Breast epithelium (tissue), 4 donors: ENCODE results near the gene ZNF536. TPM values are rescaled to one million over a fixed set of nuclear protein-coding genes. Genes with fewer than 3 reads are reported as not detected.
A peak's percentile ranks its signal among the peaks of the same experiment; 100 is the strongest.

Experiments
- DNase-seq, 2 donors: peaks; one replicate each; pipeline ENCODE4 v3.0.0-alpha.2; 2019; ENCODE audit warnings: low spot score in 2 of 2
- H3K27ac ChIP-seq, 2 donors: fragments of 200-600 bp; sonication (generic) in 1 of 2; one replicate each; pipeline ENCODE4 v1.5.1; 2016 to 2019; ENCODE audit warnings: mild to moderate bottlenecking in 1 of 2
- H3K27me3 ChIP-seq, 2 donors: fragments of 200-600 bp; sonication (generic) in 1 of 2; one replicate each; pipeline versions ENCODE4 v1.5.1 to v1.6.0; 2017 to 2019; ENCODE audit warnings: control low read depth in 1 of 2, mild to moderate bottlenecking in 1 of 2
- H3K36me3 ChIP-seq: fragments of 200-600 bp; one replicate; pipeline ENCODE4 v1.5.1; 2019
- H3K4me1 ChIP-seq, 2 donors: fragments of 200-600 bp; sonication (generic); one replicate each; pipeline ENCODE4 v1.5.1; 2016 to 2019; ENCODE audit warnings: control low read depth in 1 of 2
- H3K4me3 ChIP-seq, 3 donors: fragments of 200-600 bp; sonication (generic); 1 replicate in 2 of 3; 2 replicates in 1 of 3; pipeline ENCODE4 v1.5.1; 2016 to 2019; ENCODE audit warnings: mild to moderate bottlenecking in 3 of 3, moderate library complexity in 2 of 3
- H3K9me3 ChIP-seq, 2 donors: fragments of 200-600 bp; sonication (generic) in 1 of 2; one replicate each; pipeline ENCODE4 v1.5.1; 2016 to 2019; ENCODE audit warnings: control low read depth in 1 of 2
- POLR2A ChIP-seq: fragments of 450-650 bp; IDR thresholded peaks from one replicate; pipeline ENCODE4 v1.6.1; 2016; ENCODE audit warnings: antibody characterized with exemption, mild to moderate bottlenecking, moderate library complexity
- POLR2AphosphoS5 ChIP-seq, 3 donors: sonication (generic); formaldehyde crosslinking; IDR thresholded peaks; one replicate each; pipeline ENCODE4 v1.6.1; 2017; ENCODE audit warnings: antibody characterized with exemption in 3 of 3
- intact Hi-C: fragments of 100-400 bp; cut with DNase I; formaldehyde crosslinking; loops from one replicate; pipeline ENCODE4 v1.15.1; 2023; ENCODE audit warnings: low total_unique reads
- total RNA-seq, 3 donors: library from RNA; depleted of rRNA; stranded (reverse); fragments of >200 nt; gene quantifications; one replicate each; pipeline ENCODE4 v1.1.0, GENCODE V29; 2016
- TF ChIP-seq, protein P1 (sequence below), 3 donors: fragments of 450-650 bp; IDR thresholded peaks; one replicate each; pipeline ENCODE4 v1.5.1; 2016 to 2017; ENCODE audit warnings: antibody characterized with exemption in 3 of 3, mild to moderate bottlenecking in 3 of 3, moderate library complexity in 3 of 3

ZNF536 gene
- total RNA-seq, 3 donors from 2014 or later: under 0.01 to 0.15 TPM; not detected in 1

DNA sequence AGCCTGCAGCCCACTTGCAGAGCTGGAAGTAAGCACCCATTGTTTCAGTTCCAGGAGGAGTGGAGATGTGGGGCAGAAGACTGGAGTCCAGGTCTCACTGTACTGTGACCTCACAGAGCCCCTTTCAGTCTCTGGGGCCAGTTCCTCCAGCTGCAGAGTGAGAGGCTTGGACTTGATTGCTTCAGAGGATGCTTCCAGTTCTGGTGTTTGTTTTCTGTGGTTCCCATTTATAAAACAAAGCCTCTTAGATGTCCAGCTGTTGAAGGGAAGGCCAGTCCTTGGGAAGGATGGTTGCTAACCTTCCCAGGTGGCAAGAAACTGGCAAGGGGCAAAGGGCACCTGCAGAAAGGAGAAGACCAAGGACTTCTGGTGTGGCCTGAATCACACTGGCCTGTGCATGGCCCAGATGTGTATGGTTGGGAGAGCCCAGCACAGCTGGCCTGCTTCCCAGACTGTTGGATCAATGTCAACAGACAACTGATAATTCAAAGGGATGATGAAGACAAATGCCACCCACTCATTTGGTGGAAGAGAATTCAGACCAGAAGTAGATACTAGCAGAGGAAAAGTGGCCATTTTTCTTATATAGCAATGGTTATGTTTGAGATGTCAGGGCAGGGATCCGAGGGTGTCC lies 218.5 kb downstream of the ZNF536 start:
- no peaks in the 10 kb centered on the region for H3K9me3 ChIP-seq

DNA sequence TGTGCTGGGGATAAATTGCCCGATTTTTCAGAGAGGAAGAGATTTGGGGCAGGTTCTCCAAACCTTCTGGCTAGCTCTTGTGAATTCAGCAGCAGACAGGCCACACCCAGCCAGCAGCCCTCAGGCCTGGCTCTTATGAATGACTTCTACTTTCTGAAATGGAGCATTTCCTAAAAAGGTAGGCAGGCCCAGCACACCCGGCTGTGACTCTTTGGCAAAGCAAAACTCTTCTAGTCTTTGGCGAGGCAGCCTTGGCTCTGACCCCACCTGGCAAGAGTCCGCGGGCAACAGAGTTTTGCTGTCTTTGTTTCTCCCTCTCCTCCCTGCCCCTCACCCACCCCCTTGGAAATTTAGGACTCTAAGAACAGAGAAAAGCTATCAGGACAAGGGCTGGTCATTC lies 221.2 kb downstream of the ZNF536 start:
- intact Hi-C loops: no loop called here
- H3K4me1 ChIP-seq: no peaks in the 10 kb centered on the region
- H3K4me3 ChIP-seq: no peak overlapping the region
- H3K27me3 ChIP-seq: no peaks in the 10 kb centered on the region
- H3K27ac ChIP-seq: no peak overlapping the region
- H3K36me3 ChIP-seq: no peaks in the 10 kb centered on the region
- no peaks in the 10 kb centered on the region for H3K9me3 ChIP-seq
- peak in 1 of 2 donors; percentile 38 for DNase-seq
- TF ChIP-seq, protein P1, sequence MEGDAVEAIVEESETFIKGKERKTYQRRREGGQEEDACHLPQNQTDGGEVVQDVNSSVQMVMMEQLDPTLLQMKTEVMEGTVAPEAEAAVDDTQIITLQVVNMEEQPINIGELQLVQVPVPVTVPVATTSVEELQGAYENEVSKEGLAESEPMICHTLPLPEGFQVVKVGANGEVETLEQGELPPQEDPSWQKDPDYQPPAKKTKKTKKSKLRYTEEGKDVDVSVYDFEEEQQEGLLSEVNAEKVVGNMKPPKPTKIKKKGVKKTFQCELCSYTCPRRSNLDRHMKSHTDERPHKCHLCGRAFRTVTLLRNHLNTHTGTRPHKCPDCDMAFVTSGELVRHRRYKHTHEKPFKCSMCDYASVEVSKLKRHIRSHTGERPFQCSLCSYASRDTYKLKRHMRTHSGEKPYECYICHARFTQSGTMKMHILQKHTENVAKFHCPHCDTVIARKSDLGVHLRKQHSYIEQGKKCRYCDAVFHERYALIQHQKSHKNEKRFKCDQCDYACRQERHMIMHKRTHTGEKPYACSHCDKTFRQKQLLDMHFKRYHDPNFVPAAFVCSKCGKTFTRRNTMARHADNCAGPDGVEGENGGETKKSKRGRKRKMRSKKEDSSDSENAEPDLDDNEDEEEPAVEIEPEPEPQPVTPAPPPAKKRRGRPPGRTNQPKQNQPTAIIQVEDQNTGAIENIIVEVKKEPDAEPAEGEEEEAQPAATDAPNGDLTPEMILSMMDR (IDR thresholded peaks at IDR 0.05): no peak
- TF ChIP-seq POLR2AphosphoS5 (IDR thresholded peaks at IDR 0.05) (no peak), POLR2A (no peak)

More for the DNA sequence above, 218.5 kb downstream of the ZNF536 start:
- no peaks in the 10 kb centered on the region for H3K36me3 ChIP-seq
- no peaks in the 10 kb centered on the region for H3K27me3 ChIP-seq
- TF ChIP-seq POLR2AphosphoS5 (IDR thresholded peaks at IDR 0.05) (no peak), POLR2A (no peak)
- TF ChIP-seq, protein P1 (IDR thresholded peaks at IDR 0.05): no peak
- no peak for DNase-seq
- intact Hi-C loops: no loop called here
- H3K27ac ChIP-seq: no peak overlapping the region
- H3K4me3 ChIP-seq: no peak overlapping the region
- no peaks in the 10 kb centered on the region for H3K4me1 ChIP-seq

DNA sequence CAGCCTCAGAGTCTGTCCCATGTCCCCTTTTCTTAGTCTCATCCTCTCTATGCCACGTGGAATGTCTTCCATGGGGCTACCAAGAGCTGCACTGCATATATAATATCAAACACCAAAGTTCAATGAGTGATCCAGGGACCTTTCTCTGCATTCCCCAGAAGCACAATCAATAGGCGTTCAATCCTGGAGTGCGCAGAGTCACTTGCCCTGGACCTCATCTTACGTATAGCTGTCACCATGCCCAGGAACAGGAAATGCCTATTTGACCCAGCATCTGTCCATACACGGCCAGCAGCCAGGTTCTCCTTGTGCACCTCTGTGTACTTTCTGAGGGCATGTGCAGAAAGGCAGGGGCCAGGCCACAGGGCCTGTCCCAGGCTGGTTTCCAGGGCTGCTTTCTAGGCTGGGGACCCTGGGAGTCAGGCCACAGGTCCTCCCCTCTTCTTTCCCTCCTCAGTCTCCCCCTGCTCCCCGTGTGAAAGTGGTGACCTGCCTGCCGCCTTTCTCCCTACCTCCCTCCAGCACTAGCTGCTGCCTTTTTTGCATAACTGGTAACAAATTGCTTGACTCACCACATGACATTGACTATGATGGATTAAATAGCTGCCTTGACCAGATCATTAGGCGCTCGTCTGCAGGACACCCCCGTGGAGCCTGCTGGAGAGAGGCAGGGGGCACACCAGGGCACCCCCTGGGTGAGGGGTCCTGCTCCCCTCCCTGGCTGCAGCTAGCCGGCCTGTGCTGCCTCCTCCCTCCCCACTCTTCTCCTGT lies 222.0 kb downstream of the ZNF536 start:
- no peaks in the 10 kb centered on the region for H3K9me3 ChIP-seq
- no peaks in the 10 kb centered on the region for H3K4me1 ChIP-seq
- no peaks in the 10 kb centered on the region for H3K36me3 ChIP-seq
- DNase-seq: no peak
- no peak overlapping the region for H3K4me3 ChIP-seq
- H3K27me3 ChIP-seq: no peaks in the 10 kb centered on the region
- TF ChIP-seq POLR2A (no peak), POLR2AphosphoS5 (IDR thresholded peaks at IDR 0.05) (no peak)
- TF ChIP-seq, protein P1 (IDR thresholded peaks at IDR 0.05): no peak
- intact Hi-C loops: no loop called here
- H3K27ac ChIP-seq: no peak overlapping the region

DNA sequence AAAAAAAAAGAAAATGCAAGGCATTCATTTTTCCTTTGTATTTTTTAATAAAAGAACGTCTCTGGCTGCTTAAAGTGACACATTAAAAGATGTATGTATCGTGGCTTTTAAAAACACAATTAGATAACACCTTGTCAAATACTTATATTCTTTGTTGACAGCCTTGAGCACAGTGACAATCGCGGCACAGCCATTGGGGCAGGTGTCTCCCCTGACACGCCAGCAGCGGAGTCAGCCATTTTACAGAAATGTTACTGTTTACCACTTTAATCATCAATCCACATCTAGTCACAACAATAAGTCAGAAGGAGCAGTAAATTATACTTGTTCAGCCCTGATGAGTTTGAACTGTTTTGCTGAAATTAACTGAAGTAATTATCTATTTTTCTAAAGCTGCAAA lies 224.1 kb downstream of the ZNF536 start:
- Histone ChIP-seq H3K36me3 (no peaks in the 10 kb centered on the region), H3K27ac (no peak overlapping the region), H3K9me3 (no peaks in the 10 kb centered on the region), H3K4me1 (no peaks in the 10 kb centered on the region), H3K27me3 (peaks cover 0 to 5% of the 10 kb centered on the region in 2 donors), H3K4me3 (no peak overlapping the region)
- TF ChIP-seq, protein P1 (IDR thresholded peaks at IDR 0.05): no peak
- TF ChIP-seq POLR2A (no peak), POLR2AphosphoS5 (IDR thresholded peaks at IDR 0.05) (no peak)
- DNase-seq: no peak
- intact Hi-C loops: no loop called here

DNA sequence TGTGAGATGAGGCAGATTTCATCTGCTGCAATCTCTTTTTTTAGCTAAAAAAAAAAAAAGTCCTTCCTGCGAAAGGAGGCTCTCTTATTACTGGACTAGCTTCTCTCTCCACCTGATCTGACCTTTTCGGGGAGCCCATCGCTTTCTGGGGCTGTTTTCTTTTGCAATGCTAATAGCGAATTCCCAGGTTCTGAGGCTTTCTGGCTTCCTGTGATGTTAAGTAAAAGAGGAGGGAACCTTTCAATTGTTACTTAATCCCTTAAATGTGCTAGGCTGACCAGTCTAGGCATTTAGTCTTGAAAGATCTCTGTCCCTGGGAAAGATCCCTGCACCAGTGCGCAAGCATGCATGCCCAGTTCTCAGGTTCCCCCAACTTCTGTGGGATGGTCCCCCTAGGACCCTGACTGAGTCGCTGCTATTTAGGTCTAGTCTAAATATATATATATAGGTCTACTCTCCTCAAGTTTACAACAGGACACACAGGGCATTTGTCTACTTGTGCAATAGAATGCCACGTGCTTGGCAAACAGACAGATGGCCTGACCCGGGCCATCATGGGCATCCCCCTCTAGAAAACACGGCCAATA lies 224.7 kb downstream of the ZNF536 start:
- intact Hi-C loops: no loop called here
- Histone ChIP-seq H3K4me3 (no peak overlapping the region), H3K27ac (no peak overlapping the region), H3K4me1 (no peaks in the 10 kb centered on the region), H3K36me3 (no peaks in the 10 kb centered on the region), H3K27me3 (peaks cover 0 to 5% of the 10 kb centered on the region in 2 donors), H3K9me3 (no peaks in the 10 kb centered on the region)
- TF ChIP-seq POLR2A (no peak), POLR2AphosphoS5 (IDR thresholded peaks at IDR 0.05) (no peak)
- TF ChIP-seq, protein P1 (IDR thresholded peaks at IDR 0.05): no peak
- DNase-seq: no peak
